Endothelial cell (in vitro differentiated cells): Measurements from ENCODE around the gene INO80. TPM values are rescaled to one million over a fixed set of nuclear protein-coding genes. Genes with fewer than 3 reads are reported as not detected.
A peak's percentile ranks its signal among the peaks of the same experiment; 100 is the strongest.
"Not testable (repeated sequence)": the region's sequence is repeated elsewhere in the genome, so short reads cannot be mapped to it uniquely, and the experiment has no call there.

Experiments used
- DNase-seq: peaks from one replicate; pipeline ENCODE4 v3.0.0; 2021; ENCODE audit warnings: low spot score
- H3K27ac Mint-ChIP-seq: one replicate; pipeline ENCODE4 v1.8.0; 2021; ENCODE audit warnings: mixed read lengths, inconsistent platforms; ENCODE audit not compliant: unreplicated experiment
- H3K27me3 Mint-ChIP-seq: one replicate; pipeline ENCODE4 v1.8.0; 2021; ENCODE audit warnings: mild to moderate bottlenecking, moderate library complexity, mixed read lengths, inconsistent platforms; ENCODE audit not compliant: unreplicated experiment
- H3K36me3 Mint-ChIP-seq: one replicate; pipeline ENCODE4 v1.8.0; 2021; ENCODE audit warnings: mild to moderate bottlenecking, low read depth, mixed read lengths, inconsistent platforms; ENCODE audit not compliant: unreplicated experiment
- H3K4me1 Mint-ChIP-seq: one replicate; pipeline ENCODE4 v1.8.0; 2021; ENCODE audit warnings: mild to moderate bottlenecking, mixed read lengths, inconsistent platforms; ENCODE audit not compliant: unreplicated experiment
- H3K4me3 Mint-ChIP-seq: one replicate; pipeline ENCODE4 v1.8.0; 2021; ENCODE audit warnings: mild to moderate bottlenecking, mixed read lengths, inconsistent platforms; ENCODE audit not compliant: unreplicated experiment
- H3K9me3 Mint-ChIP-seq: one replicate; pipeline ENCODE4 v1.8.0; 2021; ENCODE audit warnings: mixed read lengths, inconsistent platforms; ENCODE audit not compliant: unreplicated experiment
- CTCF ChIP-seq: fragments of 200-600 bp; sonication (generic); IDR thresholded peaks from one replicate; pipeline ENCODE4 v1.5.0; 2021; ENCODE audit warnings: antibody characterized with exemption; ENCODE audit not compliant: unreplicated experiment
- total RNA-seq: library from RNA; stranded (reverse); fragmentation: NEBNext Ultra II Directional; extraction: Animal tissue kit (Norgen Biotek cat#: 25700); gene quantifications from one replicate; pipeline ENCODE4 v1.2.1, GENCODE V29; 2021; ENCODE audit not compliant: unreplicated experiment

The INO80 gene
- total RNA-seq, 1 donor from 2014 or later = 26.6 TPM

DNA sequence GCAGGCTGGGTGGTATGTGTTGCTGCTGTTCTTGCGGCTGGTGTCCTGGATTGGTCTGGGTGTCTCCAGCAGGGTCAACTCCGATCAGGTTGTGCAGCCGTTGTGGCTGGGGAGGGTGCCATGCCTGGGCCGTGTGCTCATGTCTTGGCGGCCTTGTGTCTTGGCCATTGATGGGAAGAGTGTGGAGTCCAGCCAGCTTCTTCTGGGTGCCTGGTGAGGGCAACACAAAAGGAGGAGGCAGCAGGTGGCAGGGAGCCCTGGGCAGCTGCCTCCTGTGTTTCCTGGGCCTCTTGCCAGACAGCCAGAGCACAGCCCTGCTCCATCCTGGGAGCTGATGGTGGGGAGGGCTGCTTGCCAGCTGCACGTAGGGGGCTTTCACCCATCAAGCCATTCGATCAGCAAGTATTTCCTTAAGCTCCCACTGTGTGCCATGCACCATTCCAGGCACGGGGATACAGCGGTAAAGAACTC is 158.5 kb downstream of the INO80 start:
- Mint-ChIP-seq H3K9me3 (no peaks in the 10 kb centered on the region), H3K4me3 (no peak overlapping the region), H3K36me3 (peaks cover 16% of the 10 kb centered on the region), H3K27me3 (peaks cover 13% of the 10 kb centered on the region), H3K4me1 (peaks cover 29% of the 10 kb centered on the region), H3K27ac (no peak overlapping the region)
- DNase-seq = no peak
- TF ChIP-seq CTCF = no peak

GRCh38 chr15:40957041-40957555 is 159.0 kb downstream of the INO80 start:
- TF ChIP-seq CTCF = no peak
- H3K4me3 Mint-ChIP-seq = no peak overlapping the region
- peaks cover 16% of the 10 kb centered on the region for H3K36me3 Mint-ChIP-seq
- no peak overlapping the region for H3K27ac Mint-ChIP-seq
- no peaks in the 10 kb centered on the region for H3K9me3 Mint-ChIP-seq
- H3K4me1 Mint-ChIP-seq = peaks cover 30% of the 10 kb centered on the region
- peaks cover 13% of the 10 kb centered on the region for H3K27me3 Mint-ChIP-seq
- DNase-seq = no peak

DNA sequence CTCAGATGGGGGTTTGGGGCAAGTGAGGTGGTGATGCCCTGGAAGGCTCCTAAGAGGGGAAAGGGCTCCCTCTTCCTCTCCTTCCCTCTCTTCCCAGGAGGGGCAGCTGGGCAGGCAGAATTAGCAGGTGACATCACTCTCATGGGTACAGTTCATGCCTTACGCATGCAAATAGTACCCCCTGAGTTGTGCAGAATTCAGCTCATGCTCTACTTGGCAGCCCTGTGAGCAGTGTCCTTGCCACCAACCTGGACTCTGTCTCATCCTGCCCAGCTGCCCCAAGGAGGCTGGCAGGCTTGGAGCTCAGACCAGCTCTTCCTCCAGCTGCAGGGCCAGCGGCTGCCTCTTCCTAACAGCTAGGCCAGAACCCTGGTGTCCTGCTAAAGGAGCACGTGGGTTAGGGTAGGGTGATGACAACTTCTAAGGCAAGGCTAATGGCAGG is 159.5 kb downstream of the INO80 start:
- TF ChIP-seq CTCF = no peak
- peaks cover 16% of the 10 kb centered on the region for H3K36me3 Mint-ChIP-seq
- no peaks in the 10 kb centered on the region for H3K9me3 Mint-ChIP-seq
- peaks cover 34% of the 10 kb centered on the region for H3K4me1 Mint-ChIP-seq
- no peak for DNase-seq
- peak overlapping the region; percentile 4 for H3K27ac Mint-ChIP-seq
- peaks cover 13% of the 10 kb centered on the region for H3K27me3 Mint-ChIP-seq
- no peak overlapping the region for H3K4me3 Mint-ChIP-seq

- DNase-seq = no peak
- no peak for TF ChIP-seq CTCF
- Mint-ChIP-seq H3K4me3 (no peak overlapping the region), H3K36me3 (peaks cover 16% of the 10 kb centered on the region), H3K9me3 (no peaks in the 10 kb centered on the region), H3K27ac (peak overlapping the region; percentile 4), H3K27me3 (peaks cover 13% of the 10 kb centered on the region), H3K4me1 (peaks cover 34% of the 10 kb centered on the region)
Measured at GRCh38 chr15:40955930-40956540, 160.0 kb downstream of the INO80 start.

GRCh38 chr15:40955141-40955903 is 160.8 kb downstream of the INO80 start:
- DNase-seq = no peak
- H3K9me3 Mint-ChIP-seq = no peaks in the 10 kb centered on the region
- H3K27ac Mint-ChIP-seq = no peak overlapping the region
- TF ChIP-seq CTCF = no peak
- peak overlapping the region; percentile 15 for H3K4me3 Mint-ChIP-seq
- H3K36me3 Mint-ChIP-seq = peaks cover 16% of the 10 kb centered on the region
- peaks cover 34% of the 10 kb centered on the region for H3K4me1 Mint-ChIP-seq
- peaks cover 12% of the 10 kb centered on the region for H3K27me3 Mint-ChIP-seq

- not testable (repeated sequence) for H3K9me3 Mint-ChIP-seq, H3K27me3 Mint-ChIP-seq, DNase-seq
- Mint-ChIP-seq H3K4me3 (peak overlapping the region; percentile 92), H3K36me3 (peaks cover 16% of the 10 kb centered on the region), H3K27ac (peak overlapping the region; percentile 42), H3K4me1 (peaks cover 26% of the 10 kb centered on the region)
Measured at GRCh38 chr15:40954158-40954848, 161.8 kb downstream of the INO80 start.
